GM21723 (cell line): ENCODE results near the gene USP3.

ENCODE experiments used
- ATAC-seq: cut with Tn5 transposase; IDR thresholded peaks from one replicate; pipeline ENCODE4 v1.9.1; 2021; ENCODE audit warnings: mild to moderate bottlenecking, moderate library complexity; ENCODE audit not compliant: unreplicated experiment

The USP3 gene

GRCh38 chr15:63582718-63583426 is 78.5 kb downstream of the USP3 start:
- ATAC-seq = no peak

GRCh38 chr15:63586790-63587189 is 82.4 kb downstream of the USP3 start:
- ATAC-seq = no peak

GRCh38 chr15:63587527-63587926 is 83.1 kb downstream of the USP3 start:
- ATAC-seq = no peak

GRCh38 chr15:63588826-63589225 is 84.4 kb downstream of the USP3 start:
- no peak for ATAC-seq

- no peak for ATAC-seq
Measured at GRCh38 chr15:63593705-63594671, 89.6 kb downstream of the USP3 start.

- no peak for ATAC-seq
Measured at GRCh38 chr15:63595065-63595464, 90.7 kb downstream of the USP3 start.

- ATAC-seq = no peak
Measured at GRCh38 chr15:63595688-63596087, 91.3 kb downstream of the USP3 start.

GRCh38 chr15:63596676-63597037 is 92.3 kb downstream of the USP3 start:
- ATAC-seq = no peak

- ATAC-seq = no peak
Measured at GRCh38 chr15:63597038-63597790, 92.8 kb downstream of the USP3 start, which contains the start of gene FBXL22. Gene FBXL22 (plus strand): TSS chr15:63597387. CDS start chr15:63597393, 6 bp downstream.

- no peak for ATAC-seq
Measured at GRCh38 chr15:63597821-63598220, 93.4 kb downstream of the USP3 start.

- ATAC-seq = no peak
Measured at GRCh38 chr15:63598473-63599400, 94.3 kb downstream of the USP3 start.

GRCh38 chr15:63599401-63600000 is 95.1 kb downstream of the USP3 start:
- no peak for ATAC-seq

GRCh38 chr15:63600001-63600615 is 95.7 kb downstream of the USP3 start:
- ATAC-seq = peak; percentile 10

- ATAC-seq = peak; percentile 60
Measured at GRCh38 chr15:63600616-63601025, 96.2 kb downstream of the USP3 start.

GRCh38 chr15:63601026-63601703 is 96.8 kb downstream of the USP3 start:
- peak; percentile 24 for ATAC-seq

GRCh38 chr15:63601704-63602185 is 97.4 kb downstream of the USP3 start:
- no peak for ATAC-seq

GRCh38 chr15:63602595-63602994 is 98.2 kb downstream of the USP3 start:
- ATAC-seq = no peak

GRCh38 chr15:63603516-63603915 is 99.1 kb downstream of the USP3 start:
- ATAC-seq = no peak

- no peak for ATAC-seq
Measured at GRCh38 chr15:63604281-63604680, 99.9 kb downstream of the USP3 start.
